GM12878 (cell line): ENCODE measurements around the gene FAM25A. TPM values are rescaled to one million over a fixed set of nuclear protein-coding genes. Genes with fewer than 3 reads are reported as not detected.

ENCODE experiments used
- ATAC-seq: fragments of 200-7000 bp; cut with Tn5 transposase; 3 replicates; pipeline ENCODE4 v1.9.1; 2020; ENCODE audit warnings: mild to moderate bottlenecking, moderate library complexity
- BruUV-seq: library from RNA; stranded (reverse); fragments of 400-500 nt; replicated peaks from 2 replicates; lab custom pipeline; 2021; lab: Mats Ljungman, UMichigan
- CTCF ChIA-PET: fragments of 300-600 bp; sonication (Branson Sonifier 250); formaldehyde crosslinking; extraction: SDS; loops from one replicate; lab custom pipeline; 2021; ENCODE audit warnings: inconsistent platforms; lab: Yijun Ruan, JAX
- POLR2A ChIA-PET: fragments of 350-600 bp; formaldehyde crosslinking; extraction: SDS; loops from one replicate; lab custom pipeline; 2021; ENCODE audit warnings: inconsistent platforms; lab: Charles Lee
- RAD21 ChIA-PET: fragments of 300-600 bp; sonication (Branson Sonifier 250); formaldehyde crosslinking; loops from one replicate; lab custom pipeline; 2023; ENCODE audit warnings: antibody characterized with exemption; ENCODE audit not compliant: unreplicated experiment; lab: Charles Lee
- SMC1A ChIA-PET: fragments of 300-600 bp; sonication (Branson Sonifier 250); formaldehyde crosslinking; loops from one replicate; lab custom pipeline; 2023; ENCODE audit not compliant: unreplicated experiment, uncharacterized antibody; lab: Charles Lee
- DNase-seq: peaks from one replicate; pipeline ENCODE4 v3.0.0-alpha.2; 2011; ENCODE audit warnings: low read depth, low spot score
- FAIRE-seq: peaks from 3 replicates; lab custom pipeline; 2011; peaks lifted over from hg19 to GRCh38; lab: Jason Lieb, UNC
- H2AFZ ChIP-seq: 2 replicates; pipeline ENCODE4 v1.6.0; 2011; ENCODE audit warnings: low read depth, low read length, control low read depth; ENCODE audit not compliant: control insufficient read depth
- H3K27ac ChIP-seq: 2 replicates; pipeline ENCODE4 v1.5.1; 2011; ENCODE audit warnings: control low read depth; ENCODE audit not compliant: control insufficient read depth, insufficient read depth
- H3K27me3 ChIP-seq, 2 experiments: replicated peaks in 1 of 2; 2 replicates each; pipeline versions ENCODE4 v1.6.0 to v1.6.1; 2011; ENCODE audit warnings: low read length in 1 of 2; ENCODE audit not compliant: control insufficient read depth in 2 of 2, insufficient read depth in 2 of 2
- H3K36me3 ChIP-seq, 2 experiments: 2 replicates each; pipeline ENCODE4 v1.5.1; 2011; ENCODE audit warnings: low read length in 1 of 2; ENCODE audit not compliant: control insufficient read depth in 2 of 2, insufficient read depth in 2 of 2
- H3K4me1 ChIP-seq: 2 replicates; pipeline ENCODE4 v1.6.1; 2011; ENCODE audit warnings: mild to moderate bottlenecking, low read length, moderate library complexity, mixed read lengths; ENCODE audit not compliant: control insufficient read depth, insufficient read depth
- H3K4me2 ChIP-seq: 2 replicates; pipeline ENCODE4 v1.6.0; 2011; ENCODE audit warnings: control low read depth; ENCODE audit not compliant: control insufficient read depth, insufficient read depth
- H3K4me3 ChIP-seq: fragments of 200-600 bp; sonication (generic); 2 replicates; pipeline ENCODE4 v1.5.1; 2016
- H3K79me2 ChIP-seq: 2 replicates; pipeline ENCODE4 v1.6.0; 2011; ENCODE audit warnings: low read length; ENCODE audit not compliant: control insufficient read depth, insufficient read depth
- H3K9ac ChIP-seq: 2 replicates; pipeline ENCODE4 v1.8.0; 2011; ENCODE audit warnings: low read length, control low read depth, mixed read lengths; ENCODE audit not compliant: control insufficient read depth, insufficient read depth
- H3K9me3 ChIP-seq: replicated peaks from 3 replicates; pipeline ENCODE4 v1.5.1; 2011; ENCODE audit warnings: mild to moderate bottlenecking, low read length; ENCODE audit not compliant: control insufficient read depth, insufficient read depth
- H4K20me1 ChIP-seq: 2 replicates; pipeline ENCODE4 v1.6.0; 2011; ENCODE audit not compliant: control insufficient read depth, insufficient read depth
- BACH1 ChIP-seq: fragments of 450-650 bp; IDR thresholded peaks from 2 replicates; pipeline ENCODE4 v1.6.1; 2017; ENCODE audit warnings: mild to moderate bottlenecking, borderline replicate concordance
- BHLHE40 ChIP-seq, 2 experiments: fragments of 450-650 bp in 1 of 2; IDR thresholded peaks; 2 replicates each; pipeline ENCODE4 v1.6.1; 2011 to 2017; ENCODE audit warnings: low read depth in 2 of 2, borderline replicate concordance in 1 of 2, improper control_type of control experiment in 1 of 2, low read length in 1 of 2, mild to moderate bottlenecking in 1 of 2
- POLR2A ChIP-seq: IDR thresholded peaks from 2 replicates; pipeline ENCODE4 v1.6.1; 2011; ENCODE audit warnings: low read depth, mild to moderate bottlenecking, low read length
- ZBED1 ChIP-seq: IDR thresholded peaks from 2 replicates; pipeline ENCODE4 v1.6.1; 2016; ENCODE audit warnings: borderline replicate concordance
- WGBS: methylation state at CpG from one replicate; pipeline ENCODE4 v1.1.6; 2016; ENCODE audit warnings: low lambda C conversion rate; ENCODE audit not compliant: insufficient replicate concordance, insufficient coverage; ENCODE audit errors: missing lambda C conversion rate; 5-methylcytosine and 5-hydroxymethylcytosine counted together
- in situ Hi-C: fragments of 300-500 bp; cut with MboI; formaldehyde crosslinking; loops from 9 replicates; pipeline ENCODE4 v1.14.3; 2018; ENCODE audit warnings: mixed read lengths
- intact Hi-C: fragments of 100-400 bp; cut with micrococcal nuclease; formaldehyde crosslinking; loops from one replicate; pipeline ENCODE4 v1.14.2; 2022; ENCODE audit not compliant: unreplicated experiment
- polyA plus RNA-seq, 11 experiments: library from polyadenylated mRNA; depleted of rRNA in 4 of 11; unstranded in 6 of 11; stranded (reverse) in 5 of 11; fragments of >200 nt; fragmentation: Nextera tagmentation in 4 of 11; fragmentation: Illumina TruSeq in 1 of 11; extraction: Ambion mirVana in 4 of 11; extraction: Trizol in 1 of 11; gene quantifications; 1 replicate in 1 of 11; 2 replicates in 10 of 11; pipeline versions ENCODE4 v1.2.1 to v1.2.3, GENCODE V29; 2011 to 2016; ENCODE audit warnings: inconsistent platforms in 2 of 11, missing spikeins in 2 of 11, low read depth in 1 of 11
- total RNA-seq, 4 experiments: library from RNA; depleted of rRNA in 3 of 4; stranded (reverse); fragments of >200 nt in 3 of 4; fragmentation: Illumina TruSeq in 1 of 4; extraction: Trizol in 1 of 4; gene quantifications; 2 replicates each; pipeline versions ENCODE4 v1.2.1 to v1.2.3, GENCODE V29; 2013 to 2021
- TF ChIP-seq, protein P1 (sequence below): IDR thresholded peaks from 2 replicates; pipeline ENCODE4 v1.6.1; 2012; ENCODE audit warnings: improper control_type of control experiment, low read depth, low read length; ENCODE audit not compliant: insufficient replicate concordance
- TF ChIP-seq, protein P2 (sequence below): IDR thresholded peaks from 2 replicates; pipeline ENCODE4 v1.6.1; 2012; ENCODE audit warnings: low read depth, low read length, improper control_type of control experiment
- TF ChIP-seq, protein P3 (sequence below): IDR thresholded peaks from 2 replicates; pipeline ENCODE4 v1.6.1; 2011; ENCODE audit warnings: mild to moderate bottlenecking, low read depth, low read length, moderate library complexity; ENCODE audit not compliant: insufficient replicate concordance
- TF ChIP-seq, protein P4 (sequence below): fragments of 450-650 bp; IDR thresholded peaks from 2 replicates; pipeline ENCODE4 v1.6.1; 2017; ENCODE audit warnings: mild to moderate bottlenecking
- TF ChIP-seq, protein P5 (sequence below): IDR thresholded peaks from 2 replicates; pipeline ENCODE4 v1.6.1; 2012; ENCODE audit warnings: mild to moderate bottlenecking, low read depth, low read length

The FAM25A gene
- total and polyA plus RNA-seq, 10 of the 15 experiments (the other 5 are each of a cell fraction or from before 2014, with no cell fraction given): not detected

DNA sequence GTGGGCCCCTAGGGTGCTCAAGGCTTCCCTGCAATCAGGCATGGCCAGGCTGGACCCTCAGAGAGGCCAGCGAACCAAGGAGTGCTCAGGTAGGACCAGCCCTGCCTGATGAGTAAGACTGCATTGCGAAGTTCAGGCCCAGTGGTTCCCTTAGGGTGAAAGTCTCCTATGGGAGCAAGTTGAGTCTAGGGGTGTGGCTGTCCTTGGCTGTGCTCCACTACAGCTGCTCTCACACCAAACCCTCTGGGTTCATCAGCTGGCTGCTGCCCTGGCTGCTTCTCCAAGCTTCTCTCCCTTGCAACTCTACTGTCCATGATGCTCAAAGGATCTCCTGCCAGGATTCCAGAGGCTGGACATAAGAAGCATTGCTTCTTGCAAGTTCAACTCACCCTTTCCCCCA, 18.7 kb downstream of the FAM25A start:
- in situ Hi-C loops: no loop called here
- no peaks in the 10 kb centered on the region for H3K9me3 ChIP-seq
- ATAC-seq: no peak
- ChIA-PET CTCF (no interaction called here), POLR2A (interaction anchor here (0.5 kb wide), 1 partner anchor 291 kb away, joined by 5 read pairs; no protein-coding TSS in a partner anchor), SMC1A (interaction anchor here (1.2 kb wide), 1 partner anchor 15 kb away, joined by 4 read pairs; no protein-coding TSS in a partner anchor), RAD21 (no interaction called here)
- WGBS: 56% methylated on average over 2 of the region's 2 CpGs
- no peak overlapping the region for H3K27ac ChIP-seq
- no peaks in the 10 kb centered on the region; a peak in 2 of 4 replicates for H3K27me3 ChIP-seq
- no peaks in the 10 kb centered on the region; a peak in 1 of 4 replicates for H3K36me3 ChIP-seq
- no peak overlapping the region for H3K4me2 ChIP-seq
- no peaks in the 10 kb centered on the region for H3K79me2 ChIP-seq
- no peak for FAIRE-seq
- H3K4me1 ChIP-seq: no peaks in the 10 kb centered on the region
- no TSS peak for BruUV-seq
- H2AFZ ChIP-seq: no peak overlapping the region
- no peak overlapping the region for H3K4me3 ChIP-seq
- no peak overlapping the region for H3K9ac ChIP-seq
- no peak for DNase-seq
- intact Hi-C loops: no loop called here
- H4K20me1 ChIP-seq: no peaks in the 10 kb centered on the region
- TF ChIP-seq ZBED1 (no peak), POLR2A (no peak), BHLHE40 (IDR thresholded peaks at IDR 0.05; ENCODE audit: borderline replicate concordance in 1 of 2, low read depth in 2 of 2, low read length in 1 of 2) (no peak), BACH1 (no peak)
- TF ChIP-seq, protein P1, sequence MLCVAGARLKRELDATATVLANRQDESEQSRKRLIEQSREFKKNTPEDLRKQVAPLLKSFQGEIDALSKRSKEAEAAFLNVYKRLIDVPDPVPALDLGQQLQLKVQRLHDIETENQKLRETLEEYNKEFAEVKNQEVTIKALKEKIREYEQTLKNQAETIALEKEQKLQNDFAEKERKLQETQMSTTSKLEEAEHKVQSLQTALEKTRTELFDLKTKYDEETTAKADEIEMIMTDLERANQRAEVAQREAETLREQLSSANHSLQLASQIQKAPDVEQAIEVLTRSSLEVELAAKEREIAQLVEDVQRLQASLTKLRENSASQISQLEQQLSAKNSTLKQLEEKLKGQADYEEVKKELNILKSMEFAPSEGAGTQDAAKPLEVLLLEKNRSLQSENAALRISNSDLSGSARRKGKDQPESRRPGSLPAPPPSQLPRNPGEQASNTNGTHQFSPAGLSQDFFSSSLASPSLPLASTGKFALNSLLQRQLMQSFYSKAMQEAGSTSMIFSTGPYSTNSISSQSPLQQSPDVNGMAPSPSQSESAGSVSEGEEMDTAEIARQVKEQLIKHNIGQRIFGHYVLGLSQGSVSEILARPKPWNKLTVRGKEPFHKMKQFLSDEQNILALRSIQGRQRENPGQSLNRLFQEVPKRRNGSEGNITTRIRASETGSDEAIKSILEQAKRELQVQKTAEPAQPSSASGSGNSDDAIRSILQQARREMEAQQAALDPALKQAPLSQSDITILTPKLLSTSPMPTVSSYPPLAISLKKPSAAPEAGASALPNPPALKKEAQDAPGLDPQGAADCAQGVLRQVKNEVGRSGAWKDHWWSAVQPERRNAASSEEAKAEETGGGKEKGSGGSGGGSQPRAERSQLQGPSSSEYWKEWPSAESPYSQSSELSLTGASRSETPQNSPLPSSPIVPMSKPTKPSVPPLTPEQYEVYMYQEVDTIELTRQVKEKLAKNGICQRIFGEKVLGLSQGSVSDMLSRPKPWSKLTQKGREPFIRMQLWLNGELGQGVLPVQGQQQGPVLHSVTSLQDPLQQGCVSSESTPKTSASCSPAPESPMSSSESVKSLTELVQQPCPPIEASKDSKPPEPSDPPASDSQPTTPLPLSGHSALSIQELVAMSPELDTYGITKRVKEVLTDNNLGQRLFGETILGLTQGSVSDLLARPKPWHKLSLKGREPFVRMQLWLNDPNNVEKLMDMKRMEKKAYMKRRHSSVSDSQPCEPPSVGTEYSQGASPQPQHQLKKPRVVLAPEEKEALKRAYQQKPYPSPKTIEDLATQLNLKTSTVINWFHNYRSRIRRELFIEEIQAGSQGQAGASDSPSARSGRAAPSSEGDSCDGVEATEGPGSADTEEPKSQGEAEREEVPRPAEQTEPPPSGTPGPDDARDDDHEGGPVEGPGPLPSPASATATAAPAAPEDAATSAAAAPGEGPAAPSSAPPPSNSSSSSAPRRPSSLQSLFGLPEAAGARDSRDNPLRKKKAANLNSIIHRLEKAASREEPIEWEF: no peak
- TF ChIP-seq, protein P2, sequence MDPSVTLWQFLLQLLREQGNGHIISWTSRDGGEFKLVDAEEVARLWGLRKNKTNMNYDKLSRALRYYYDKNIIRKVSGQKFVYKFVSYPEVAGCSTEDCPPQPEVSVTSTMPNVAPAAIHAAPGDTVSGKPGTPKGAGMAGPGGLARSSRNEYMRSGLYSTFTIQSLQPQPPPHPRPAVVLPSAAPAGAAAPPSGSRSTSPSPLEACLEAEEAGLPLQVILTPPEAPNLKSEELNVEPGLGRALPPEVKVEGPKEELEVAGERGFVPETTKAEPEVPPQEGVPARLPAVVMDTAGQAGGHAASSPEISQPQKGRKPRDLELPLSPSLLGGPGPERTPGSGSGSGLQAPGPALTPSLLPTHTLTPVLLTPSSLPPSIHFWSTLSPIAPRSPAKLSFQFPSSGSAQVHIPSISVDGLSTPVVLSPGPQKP: no peak
- TF ChIP-seq, protein P3, sequence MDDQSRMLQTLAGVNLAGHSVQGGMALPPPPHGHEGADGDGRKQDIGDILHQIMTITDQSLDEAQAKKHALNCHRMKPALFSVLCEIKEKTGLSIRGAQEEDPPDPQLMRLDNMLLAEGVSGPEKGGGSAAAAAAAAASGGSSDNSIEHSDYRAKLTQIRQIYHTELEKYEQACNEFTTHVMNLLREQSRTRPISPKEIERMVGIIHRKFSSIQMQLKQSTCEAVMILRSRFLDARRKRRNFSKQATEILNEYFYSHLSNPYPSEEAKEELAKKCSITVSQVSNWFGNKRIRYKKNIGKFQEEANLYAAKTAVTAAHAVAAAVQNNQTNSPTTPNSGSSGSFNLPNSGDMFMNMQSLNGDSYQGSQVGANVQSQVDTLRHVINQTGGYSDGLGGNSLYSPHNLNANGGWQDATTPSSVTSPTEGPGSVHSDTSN: no peak
- TF ChIP-seq, protein P4, sequence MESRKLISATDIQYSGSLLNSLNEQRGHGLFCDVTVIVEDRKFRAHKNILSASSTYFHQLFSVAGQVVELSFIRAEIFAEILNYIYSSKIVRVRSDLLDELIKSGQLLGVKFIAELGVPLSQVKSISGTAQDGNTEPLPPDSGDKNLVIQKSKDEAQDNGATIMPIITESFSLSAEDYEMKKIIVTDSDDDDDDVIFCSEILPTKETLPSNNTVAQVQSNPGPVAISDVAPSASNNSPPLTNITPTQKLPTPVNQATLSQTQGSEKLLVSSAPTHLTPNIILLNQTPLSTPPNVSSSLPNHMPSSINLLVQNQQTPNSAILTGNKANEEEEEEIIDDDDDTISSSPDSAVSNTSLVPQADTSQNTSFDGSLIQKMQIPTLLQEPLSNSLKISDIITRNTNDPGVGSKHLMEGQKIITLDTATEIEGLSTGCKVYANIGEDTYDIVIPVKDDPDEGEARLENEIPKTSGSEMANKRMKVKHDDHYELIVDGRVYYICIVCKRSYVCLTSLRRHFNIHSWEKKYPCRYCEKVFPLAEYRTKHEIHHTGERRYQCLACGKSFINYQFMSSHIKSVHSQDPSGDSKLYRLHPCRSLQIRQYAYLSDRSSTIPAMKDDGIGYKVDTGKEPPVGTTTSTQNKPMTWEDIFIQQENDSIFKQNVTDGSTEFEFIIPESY: no peak
- TF ChIP-seq, protein P5, sequence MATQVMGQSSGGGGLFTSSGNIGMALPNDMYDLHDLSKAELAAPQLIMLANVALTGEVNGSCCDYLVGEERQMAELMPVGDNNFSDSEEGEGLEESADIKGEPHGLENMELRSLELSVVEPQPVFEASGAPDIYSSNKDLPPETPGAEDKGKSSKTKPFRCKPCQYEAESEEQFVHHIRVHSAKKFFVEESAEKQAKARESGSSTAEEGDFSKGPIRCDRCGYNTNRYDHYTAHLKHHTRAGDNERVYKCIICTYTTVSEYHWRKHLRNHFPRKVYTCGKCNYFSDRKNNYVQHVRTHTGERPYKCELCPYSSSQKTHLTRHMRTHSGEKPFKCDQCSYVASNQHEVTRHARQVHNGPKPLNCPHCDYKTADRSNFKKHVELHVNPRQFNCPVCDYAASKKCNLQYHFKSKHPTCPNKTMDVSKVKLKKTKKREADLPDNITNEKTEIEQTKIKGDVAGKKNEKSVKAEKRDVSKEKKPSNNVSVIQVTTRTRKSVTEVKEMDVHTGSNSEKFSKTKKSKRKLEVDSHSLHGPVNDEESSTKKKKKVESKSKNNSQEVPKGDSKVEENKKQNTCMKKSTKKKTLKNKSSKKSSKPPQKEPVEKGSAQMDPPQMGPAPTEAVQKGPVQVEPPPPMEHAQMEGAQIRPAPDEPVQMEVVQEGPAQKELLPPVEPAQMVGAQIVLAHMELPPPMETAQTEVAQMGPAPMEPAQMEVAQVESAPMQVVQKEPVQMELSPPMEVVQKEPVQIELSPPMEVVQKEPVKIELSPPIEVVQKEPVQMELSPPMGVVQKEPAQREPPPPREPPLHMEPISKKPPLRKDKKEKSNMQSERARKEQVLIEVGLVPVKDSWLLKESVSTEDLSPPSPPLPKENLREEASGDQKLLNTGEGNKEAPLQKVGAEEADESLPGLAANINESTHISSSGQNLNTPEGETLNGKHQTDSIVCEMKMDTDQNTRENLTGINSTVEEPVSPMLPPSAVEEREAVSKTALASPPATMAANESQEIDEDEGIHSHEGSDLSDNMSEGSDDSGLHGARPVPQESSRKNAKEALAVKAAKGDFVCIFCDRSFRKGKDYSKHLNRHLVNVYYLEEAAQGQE: no peak
